Measurements from ENCODE around the gene EVI2A. TPM values are rescaled to one million over a fixed set of nuclear protein-coding genes. Genes with fewer than 3 reads are reported as not detected.

Gene EVI2A
- polyA plus RNA-seq, 12 donors = 1.3 to 4.2 (median 1.8) TPM; not detected in 2

GRCh38 chr17:31275116-31275515, 46.3 kb downstream of the EVI2A start:
- no peak for DNase-seq

- peak; percentile 13 for DNase-seq
Measured at GRCh38 chr17:31274252-31274651, 47.2 kb downstream of the EVI2A start.

GRCh38 chr17:31273516-31273915, 47.9 kb downstream of the EVI2A start:
- DNase-seq = no peak

- no peak for DNase-seq
Measured at GRCh38 chr17:31272803-31273202, 48.6 kb downstream of the EVI2A start.

GRCh38 chr17:31272236-31272635, 49.2 kb downstream of the EVI2A start:
- DNase-seq = no peak

GRCh38 chr17:31269578-31269983, 51.8 kb downstream of the EVI2A start:
- DNase-seq = peak; percentile 18

- DNase-seq = no peak
Measured at GRCh38 chr17:31269036-31269577, 52.3 kb downstream of the EVI2A start.

Other genes with a start within 250 kb of the EVI2A start
- 10 to 100 TPM; 19.7 to 68.3 (median 26.6) TPM for gene NF1, start 226.6 kb downstream of the EVI2A start, polyA plus RNA-seq (ENCODE audit: insufficient read length in 12 of 12)
- gene OMG, start 24.4 kb downstream of the EVI2A start, polyA plus RNA-seq (ENCODE audit: insufficient read length in 12 of 12) = 1 to 10 TPM in 2 of 12 donors, under 1 TPM in 8, not detected in 2; 0.07 to 2.1 (median 0.51) TPM
- 10 to 100 TPM in 1 of 12 donors, 1 to 10 TPM in 9, not detected in 2; 1.1 to 20.1 (median 2.6) TPM for gene EVI2B, start 7.6 kb downstream of the EVI2A start, polyA plus RNA-seq (ENCODE audit: insufficient read length in 12 of 12)
- gene RAB11FIP4, start 70.1 kb upstream of the EVI2A start, polyA plus RNA-seq (ENCODE audit: insufficient read length in 12 of 12) = 1 to 10 TPM in 4 of 12 donors, under 1 TPM in 7, not detected in 1; 0.38 to 7.4 (median 0.83) TPM

Data from muscle of arm (tissue), 12 donors.